Measurements from ENCODE around the gene TAF4B. TPM values are rescaled to one million over a fixed set of nuclear protein-coding genes. Genes with fewer than 3 reads are reported as not detected.

TAF4B gene
- polyA plus RNA-seq, 4 donors = 4.5 to 6.0 (median 4.9) TPM

Other genes starting within 250 kb of the TAF4B start
- gene SS18, start 135.8 kb upstream of the TAF4B start, polyA plus RNA-seq (ENCODE audit: insufficient read length in 4 of 4) = 100 to 1,000 TPM in 2 of 4 donors, 10 to 100 TPM in 2; 89.2 to 116 (median 102) TPM
- gene PSMA8, start 92.6 kb upstream of the TAF4B start, polyA plus RNA-seq (ENCODE audit: insufficient read length in 4 of 4) = not detected